Activated CD4-positive, alpha-beta T cell treated with anti-CD3 and anti-CD28 coated beads for 36 hours (primary cell): ENCODE data around the gene ATR. TPM values are rescaled to one million over a fixed set of nuclear protein-coding genes. Genes with fewer than 3 reads are reported as not detected.
"Not testable (repeated sequence)": the region's sequence is repeated elsewhere in the genome, so short reads cannot be mapped to it uniquely, and the experiment has no call there.

Source experiments
- ATAC-seq: fragments of 200-7000 bp; cut with Tn5 transposase; one replicate; pipeline ENCODE4 v1.10.0; 2021; ENCODE audit warnings: mild to moderate bottlenecking, moderate library complexity
- CTCF ChIA-PET: fragments of 350-600 bp; sonication (Branson Sonifier 250); formaldehyde crosslinking; loops from one replicate; lab custom pipeline; 2021; ENCODE audit warnings: antibody characterized with exemption; lab: Charles Lee
- POLR2A ChIA-PET: fragments of 350-600 bp; sonication (Branson Sonifier 250); formaldehyde crosslinking; loops from one replicate; lab custom pipeline; 2021; ENCODE audit warnings: antibody characterized with exemption, inconsistent platforms; lab: Charles Lee
- DNase-seq: peaks from one replicate; pipeline ENCODE4 v3.0.0-alpha.2; 2020
- H3K27ac Mint-ChIP-seq: one replicate; pipeline ENCODE4 v1.8.0; 2021; ENCODE audit warnings: mixed read lengths
- H3K27me3 Mint-ChIP-seq: one replicate; pipeline ENCODE4 v1.8.0; 2021; ENCODE audit warnings: mixed read lengths
- H3K36me3 Mint-ChIP-seq: one replicate; pipeline ENCODE4 v1.8.0; 2021; ENCODE audit warnings: low read depth, mixed read lengths
- H3K4me1 Mint-ChIP-seq: one replicate; pipeline ENCODE4 v1.8.0; 2021; ENCODE audit warnings: mixed read lengths
- H3K4me3 Mint-ChIP-seq: one replicate; pipeline ENCODE4 v1.8.0; 2021; ENCODE audit warnings: mild to moderate bottlenecking, moderate library complexity, mixed read lengths
- H3K9me3 Mint-ChIP-seq: one replicate; pipeline ENCODE4 v1.8.0; 2021; ENCODE audit warnings: low read depth, mixed read lengths
- intact Hi-C, 2 experiments: fragments of 100-400 bp; cut with DNase I in 1 of 2; cut with micrococcal nuclease in 1 of 2; formaldehyde crosslinking; loops; one replicate each; pipeline versions ENCODE4 v1.14.2 to v1.15.1; 2022 to 2024; cut with DNase I, micrococcal nuclease
- total RNA-seq, 2 experiments: library from RNA; stranded (reverse); gene quantifications; one replicate each; pipeline ENCODE4 v1.2.3, GENCODE V29; 2021

The ATR gene
- total RNA-seq, 2 experiments from 2014 or later = 36.1 to 39.9 TPM

DNA sequence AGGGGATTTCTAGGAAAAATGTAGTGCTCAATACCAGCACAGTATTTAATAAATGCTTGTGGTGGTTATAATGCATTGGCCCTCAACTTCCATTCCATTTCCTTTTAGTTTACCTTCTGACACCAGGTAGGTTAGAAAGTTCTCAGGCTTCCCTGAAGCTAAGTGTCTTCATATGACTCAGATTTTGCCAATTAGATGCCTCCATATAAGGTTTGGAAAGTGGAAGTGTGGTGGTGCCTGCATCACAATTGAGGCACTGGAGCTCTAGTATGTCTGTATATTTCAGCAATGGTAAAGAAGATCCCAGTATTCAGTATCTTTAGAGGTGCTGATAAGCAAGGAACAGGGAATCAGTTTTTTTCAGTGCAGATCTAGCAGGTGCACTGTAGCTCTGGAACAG is 149.0 kb downstream of the ATR start:
- ChIA-PET POLR2A (interaction anchor here (0.6 kb wide), 1 partner anchor 362 kb away, joined by 3 read pairs; no protein-coding TSS in a partner anchor), CTCF (no interaction called here)
- Mint-ChIP-seq H3K27ac (no peak overlapping the region), H3K27me3 (no peaks in the 10 kb centered on the region), H3K4me3 (no peak overlapping the region), H3K4me1 (peaks cover 26% of the 10 kb centered on the region), H3K36me3 (peaks cover 38% of the 10 kb centered on the region), H3K9me3 (no peaks in the 10 kb centered on the region)
- ATAC-seq = peak; percentile 77
- intact Hi-C loops = no loop called here
- DNase-seq = no peak

DNA sequence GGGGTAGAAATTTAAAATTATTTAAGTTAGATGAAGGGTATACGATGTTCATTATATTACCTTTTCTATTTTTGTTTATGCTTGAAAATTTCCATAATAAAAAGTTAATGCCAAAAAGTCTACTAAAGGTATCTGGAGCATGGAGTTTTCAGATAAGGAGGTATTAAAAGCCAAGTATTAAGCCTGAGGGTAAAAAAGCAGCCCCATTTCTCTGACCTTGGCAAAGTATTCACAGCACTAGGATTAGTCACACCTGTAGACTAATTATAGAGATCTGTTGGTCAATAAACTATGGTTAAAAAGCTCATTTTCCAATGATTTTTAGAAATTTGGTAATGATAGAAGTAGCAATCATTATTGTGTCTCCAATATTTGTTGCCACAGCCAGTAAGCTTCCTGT is 153.8 kb downstream of the ATR start:
- CTCF ChIA-PET = no interaction called here
- H3K36me3 Mint-ChIP-seq = peaks cover 34% of the 10 kb centered on the region
- DNase-seq (no peak), ATAC-seq (no peak)
- intact Hi-C loops = no loop called here
- H3K4me1 Mint-ChIP-seq = peaks cover 8% of the 10 kb centered on the region
- H3K9me3 Mint-ChIP-seq = no peaks in the 10 kb centered on the region
- H3K27ac Mint-ChIP-seq = no peak overlapping the region
- no peaks in the 10 kb centered on the region for H3K27me3 Mint-ChIP-seq
- POLR2A ChIA-PET = no interaction called here
- H3K4me3 Mint-ChIP-seq = no peak overlapping the region

- H3K27me3 Mint-ChIP-seq = no peaks in the 10 kb centered on the region
- H3K4me1 Mint-ChIP-seq = no peaks in the 10 kb centered on the region
- H3K4me3 Mint-ChIP-seq = no peak overlapping the region
- no peaks in the 10 kb centered on the region for H3K9me3 Mint-ChIP-seq
- H3K36me3 Mint-ChIP-seq = peaks cover 39% of the 10 kb centered on the region
- DNase-seq (no peak), ATAC-seq (no peak)
- POLR2A ChIA-PET = no interaction called here
- H3K27ac Mint-ChIP-seq = no peak overlapping the region
- CTCF ChIA-PET = no interaction called here
- intact Hi-C loops = no loop called here
Observed at GRCh38 chr3:142418926-142419592, 159.5 kb downstream of the ATR start.

DNA sequence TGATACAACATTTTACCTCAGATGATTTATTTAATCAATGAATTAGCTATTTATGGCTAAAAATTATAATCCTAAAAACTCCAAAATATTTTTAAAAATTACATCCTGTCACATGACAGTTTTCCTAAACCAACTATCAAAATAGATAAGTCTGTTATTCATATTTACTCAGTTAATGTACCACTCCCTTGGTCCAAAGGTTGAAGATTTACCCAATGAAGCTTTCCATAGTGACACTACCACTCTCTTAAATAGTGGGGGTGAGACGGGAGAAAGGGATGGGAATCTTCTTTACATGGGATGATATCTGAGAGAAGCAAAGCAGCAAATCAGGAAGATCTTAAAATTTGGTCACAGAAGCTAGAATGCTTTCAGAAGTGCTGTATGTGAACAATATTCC is 161.2 kb downstream of the ATR start:
- H3K27ac Mint-ChIP-seq = no peak overlapping the region
- CTCF ChIA-PET = interaction anchor here (0.8 kb wide), 1 partner anchor 23 kb away, joined by 3 read pairs; no protein-coding TSS in a partner anchor

GRCh38 chr3:142400537-142400936 is 178.0 kb downstream of the ATR start:
- H3K27me3 Mint-ChIP-seq, H3K9me3 Mint-ChIP-seq, ATAC-seq, H3K4me1 Mint-ChIP-seq, H3K27ac Mint-ChIP-seq, POLR2A ChIA-PET, H3K4me3 Mint-ChIP-seq, DNase-seq: not testable (repeated sequence)
- CTCF ChIA-PET = interaction anchor here (1.2 to 1.5 kb wide), 2 partner anchors 10 to 23 kb away, joined by 3 to 4 read pairs; no protein-coding TSS in a partner anchor
- intact Hi-C loops = loop anchor here in 1 of 2 experiments (10.0 kb wide), 1 partner anchor 816 kb away; no protein-coding TSS in a partner anchor
- peaks cover 44% of the 10 kb centered on the region for H3K36me3 Mint-ChIP-seq

More for the DNA sequence above, 161.2 kb downstream of the ATR start:
- no peak for ATAC-seq
- intact Hi-C loops = no loop called here
- H3K9me3 Mint-ChIP-seq = no peaks in the 10 kb centered on the region
- H3K4me1 Mint-ChIP-seq = no peaks in the 10 kb centered on the region
- H3K27me3 Mint-ChIP-seq = no peaks in the 10 kb centered on the region
- H3K4me3 Mint-ChIP-seq = no peak overlapping the region
- POLR2A ChIA-PET = no interaction called here
- peaks cover 35% of the 10 kb centered on the region for H3K36me3 Mint-ChIP-seq
- no peak for DNase-seq

Other genes with a start within 250 kb of the ATR start
- 100 to 1,000 TPM in 1 of 2 experiments, 10 to 100 TPM in 1; 54.2 to 117 TPM for gene XRN1, start 130.7 kb downstream of the ATR start, total RNA-seq
- 1 to 10 TPM; 5.1 to 5.4 TPM for gene PLS1, start 17.7 kb upstream of the ATR start, total RNA-seq
- 1 to 10 TPM; 4.7 to 6.2 TPM for gene TRPC1, start 145.3 kb upstream of the ATR start, total RNA-seq